Measurements from ENCODE around the gene AAK1.

- no peak for TF ChIP-seq CTCF (IDR thresholded peaks at IDR 0.05; ENCODE audit: low read depth, low read length, poor library complexity, severe bottlenecking)
- no peak for TF ChIP-seq EZH2phosphoT487 (IDR thresholded peaks at IDR 0.05; ENCODE audit: borderline replicate concordance, low read length)
Measured at GRCh38 chr2:69583321-69583833, 60.2 kb downstream of the AAK1 start.

Data from DOHH2 (cell line).